IPS DF 19.7 (cell line): ENCODE data around the gene PCDHB3.
"Not testable (repeated sequence)": the region's sequence is repeated elsewhere in the genome, so short reads cannot be mapped to it uniquely, and the experiment has no call there.

Experiments
- DNase-seq: peaks from one replicate; pipeline ENCODE4 v3.0.0-alpha.2; 2013; ENCODE audit warnings: low read depth, low spot score

PCDHB3 gene

DNA sequence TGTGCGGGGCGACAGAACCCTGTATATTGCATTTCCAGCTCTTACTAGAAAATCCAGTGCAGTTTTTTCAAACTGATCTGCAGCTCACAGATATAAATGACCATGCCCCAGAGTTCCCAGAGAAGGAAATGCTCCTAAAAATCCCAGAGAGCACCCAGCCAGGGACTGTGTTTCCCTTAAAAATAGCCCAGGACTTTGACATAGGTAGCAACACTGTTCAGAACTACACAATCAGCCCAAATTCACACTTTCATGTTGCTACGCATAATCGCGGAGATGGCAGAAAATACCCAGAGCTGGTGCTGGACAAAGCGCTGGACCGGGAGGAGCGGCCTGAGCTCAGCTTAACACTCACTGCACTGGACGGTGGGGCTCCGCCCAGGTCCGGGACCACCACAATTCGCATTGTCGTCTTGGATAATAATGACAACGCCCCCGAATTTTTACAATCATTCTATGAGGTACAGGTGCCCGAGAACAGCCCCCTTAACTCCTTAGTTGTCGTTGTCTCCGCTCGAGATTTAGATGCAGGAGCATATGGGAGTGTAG, 35.5 kb downstream of the PCDHB3 start:
- DNase-seq = no peak

DNA sequence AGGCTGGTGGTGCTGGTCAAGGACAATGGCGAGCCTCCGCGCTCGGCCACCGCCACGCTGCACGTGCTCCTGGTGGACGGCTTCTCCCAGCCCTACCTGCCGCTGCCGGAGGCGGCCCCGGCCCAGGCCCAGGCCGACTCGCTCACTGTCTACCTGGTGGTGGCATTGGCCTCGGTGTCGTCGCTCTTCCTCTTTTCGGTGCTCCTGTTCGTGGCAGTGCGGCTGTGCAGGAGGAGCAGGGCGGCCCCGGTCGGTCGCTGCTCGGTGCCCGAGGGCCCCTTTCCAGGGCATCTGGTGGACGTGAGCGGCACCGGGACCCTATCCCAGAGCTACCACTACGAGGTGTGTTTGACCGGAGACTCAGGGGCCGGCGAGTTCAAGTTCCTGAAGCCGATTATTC, 37.1 kb downstream of the PCDHB3 start:
- not testable (repeated sequence) for DNase-seq

- DNase-seq = no peak
Measured at GRCh38 chr5:141149812-141150211, 49.5 kb downstream of the PCDHB3 start, which contains the start of gene PCDHB6. PCDHB6 (plus strand) TSS chr5:141150057; CDS start chr5:141150258, 201 bp downstream.

- no peak for DNase-seq
Measured at GRCh38 chr5:141150224-141150992, 50.1 kb downstream of the PCDHB3 start.

DNA sequence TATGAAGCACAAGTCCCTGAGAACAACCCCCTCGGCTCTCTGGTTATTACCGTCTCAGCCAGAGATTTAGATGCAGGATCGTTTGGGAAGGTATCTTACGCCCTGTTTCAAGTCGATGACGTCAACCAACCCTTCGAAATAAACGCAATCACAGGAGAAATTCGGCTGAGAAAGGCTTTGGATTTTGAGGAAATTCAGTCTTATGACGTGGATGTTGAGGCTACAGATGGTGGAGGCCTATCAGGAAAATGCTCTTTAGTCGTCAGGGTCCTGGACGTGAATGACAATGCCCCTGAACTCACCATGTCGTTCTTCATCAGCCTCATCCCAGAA, 50.7 kb downstream of the PCDHB3 start:
- DNase-seq = no peak

- DNase-seq = not testable (repeated sequence)
Measured at GRCh38 chr5:141151632-141152031, 51.4 kb downstream of the PCDHB3 start.

DNA sequence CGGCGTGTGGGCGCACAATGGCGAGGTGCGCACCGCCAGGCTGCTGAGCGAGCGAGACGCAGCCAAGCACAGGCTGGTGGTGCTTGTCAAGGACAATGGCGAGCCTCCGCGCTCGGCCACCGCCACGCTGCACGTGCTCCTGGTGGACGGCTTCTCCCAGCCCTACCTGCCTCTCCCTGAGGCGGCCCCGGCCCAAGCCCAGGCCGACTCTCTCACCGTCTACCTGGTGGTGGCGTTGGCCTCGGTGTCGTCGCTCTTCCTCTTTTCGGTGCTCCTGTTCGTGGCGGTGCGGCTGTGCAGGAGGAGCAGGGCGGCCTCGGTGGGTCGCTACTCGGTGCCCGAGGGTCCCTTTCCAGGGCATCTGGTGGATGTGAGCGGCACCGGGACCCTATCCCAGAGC, 51.8 kb downstream of the PCDHB3 start:
- DNase-seq = not testable (repeated sequence)
